A673 (cell line): ENCODE data around the gene FBXO11. TPM values are rescaled to one million over a fixed set of nuclear protein-coding genes. Genes with fewer than 3 reads are reported as not detected.

Experiments
- BruUV-seq: library from RNA; stranded (reverse); fragments of 400-500 nt; replicated peaks from 2 replicates; lab custom pipeline; 2021; lab: Mats Ljungman, UMichigan
- CTCF ChIA-PET: fragments of 300-600 bp; sonication (Branson Sonifier 250); formaldehyde crosslinking; loops from one replicate; lab custom pipeline; 2022; ENCODE audit warnings: antibody characterized with exemption; lab: Charles Lee
- POLR2A ChIA-PET: fragments of 300-600 bp; sonication (Branson Sonifier 250); formaldehyde crosslinking; loops from one replicate; lab custom pipeline; 2022; ENCODE audit warnings: antibody characterized with exemption; ENCODE audit not compliant: low non-redundant PET; lab: Charles Lee
- DNase-seq: peaks from one replicate; pipeline ENCODE4 v3.0.0-alpha.2; 2015; ENCODE audit warnings: low spot score
- H3K27ac ChIP-seq: fragments of 200-600 bp; sonication (generic); 2 replicates; pipeline ENCODE4 v1.5.1; 2016; ENCODE audit warnings: mixed run types, low read depth, mild to moderate bottlenecking, mixed read lengths, antibody characterized with exemption, low read length; ENCODE audit not compliant: poor library complexity, severe bottlenecking
- H3K27me3 ChIP-seq: fragments of 200-600 bp; sonication (generic); replicated peaks from 2 replicates; pipeline ENCODE4 v1.6.1; 2017; ENCODE audit warnings: mixed run types, low read depth, mild to moderate bottlenecking, mixed read lengths, antibody characterized with exemption, low read length; ENCODE audit not compliant: insufficient read depth, poor library complexity
- H3K36me3 ChIP-seq: fragments of 200-600 bp; sonication (generic); 2 replicates; pipeline ENCODE4 v1.6.1; 2016; ENCODE audit warnings: mixed run types, mild to moderate bottlenecking, mixed read lengths, antibody characterized with exemption, low read length; ENCODE audit not compliant: insufficient read depth, poor library complexity, severe bottlenecking
- H3K4me1 ChIP-seq: fragments of 200-600 bp; sonication (generic); 2 replicates; pipeline ENCODE4 v1.6.1; 2017; ENCODE audit warnings: mixed run types, mild to moderate bottlenecking, mixed read lengths, antibody characterized with exemption, low read length; ENCODE audit not compliant: insufficient read depth, poor library complexity, severe bottlenecking
- H3K4me3 ChIP-seq: fragments of 200-600 bp; sonication (generic); 2 replicates; pipeline ENCODE4 v1.5.1; 2016; ENCODE audit warnings: low read depth, mixed run types, mild to moderate bottlenecking, mixed read lengths, low read length; ENCODE audit not compliant: poor library complexity, severe bottlenecking
- H3K9me3 ChIP-seq: fragments of 200-600 bp; sonication (generic); 2 replicates; pipeline ENCODE4 v1.6.1; 2016; ENCODE audit warnings: mixed run types, low read depth, mild to moderate bottlenecking, mixed read lengths, antibody characterized with exemption, low read length; ENCODE audit not compliant: poor library complexity, severe bottlenecking
- CTCF ChIP-seq: fragments of 300-800, 200-600 bp; sonication (generic); conservative IDR thresholded peaks from 2 replicates; pipeline ENCODE4 v1.5.1; 2017; ENCODE audit warnings: low read depth, mild to moderate bottlenecking, antibody characterized with exemption, low read length, moderate library complexity, mixed read lengths
- EZH2 ChIP-seq: fragments of 200-600 bp; sonication (generic); IDR thresholded peaks from 2 replicates; pipeline ENCODE4 v1.6.1; 2017; ENCODE audit warnings: borderline replicate concordance, low read depth, mild to moderate bottlenecking, mixed read lengths, antibody characterized with exemption, low read length; ENCODE audit not compliant: poor library complexity, severe bottlenecking
- intact Hi-C: fragments of 100-400 bp; cut with micrococcal nuclease; formaldehyde crosslinking; loops from one replicate; pipeline ENCODE4 v1.10.0; 2022; ENCODE audit not compliant: unreplicated experiment
- total RNA-seq: library from RNA; stranded (reverse); gene quantifications from 2 replicates; pipeline ENCODE4 v1.2.3, GENCODE V29; 2021

Gene FBXO11
- total RNA-seq, 1 experiment from 2014 or later: 84.0 TPM

GRCh38 chr2:47891369-47892337, 14.6 kb downstream of the FBXO11 start:
- no peaks in the 10 kb centered on the region for H3K9me3 ChIP-seq
- H3K4me3 ChIP-seq: no peak overlapping the region
- no peak for TF ChIP-seq CTCF
- TF ChIP-seq EZH2: no peak
- TSS peak; percentile 1 for BruUV-seq
- DNase-seq: no peak
- peaks cover 20% of the 10 kb centered on the region for H3K4me1 ChIP-seq
- ChIA-PET POLR2A (no interaction called here), CTCF (no interaction called here)
- H3K36me3 ChIP-seq: peaks cover 6% of the 10 kb centered on the region
- H3K27ac ChIP-seq: no peak overlapping the region
- H3K27me3 ChIP-seq: no peaks in the 10 kb centered on the region
- intact Hi-C loops: no loop called here

- ChIA-PET POLR2A (interaction anchor here (0.6 kb wide), 1 partner anchor 222 kb away, joined by 4 read pairs; no protein-coding TSS in a partner anchor), CTCF (no interaction called here)
- H3K27ac ChIP-seq: no peak overlapping the region
- TF ChIP-seq CTCF (no peak), EZH2 (no peak)
- intact Hi-C loops: no loop called here
- peaks cover 16% of the 10 kb centered on the region for H3K4me1 ChIP-seq
- no TSS peak for BruUV-seq
- no peak overlapping the region for H3K4me3 ChIP-seq
- no peak for DNase-seq
- no peaks in the 10 kb centered on the region for H3K9me3 ChIP-seq
- H3K36me3 ChIP-seq: peaks cover 6% of the 10 kb centered on the region
- H3K27me3 ChIP-seq: no peaks in the 10 kb centered on the region
Observed at GRCh38 chr2:47890711-47891368, 15.5 kb downstream of the FBXO11 start.

GRCh38 chr2:47888581-47889280, 17.6 kb downstream of the FBXO11 start:
- ChIA-PET POLR2A (no interaction called here), CTCF (no interaction called here)
- no peak overlapping the region for H3K4me3 ChIP-seq
- TF ChIP-seq EZH2 (no peak), CTCF (no peak)
- no peak for DNase-seq
- intact Hi-C loops: no loop called here
- BruUV-seq: no TSS peak
- H3K27ac ChIP-seq: no peak overlapping the region
- H3K4me1 ChIP-seq: peaks cover 6% of the 10 kb centered on the region
- no peaks in the 10 kb centered on the region for H3K9me3 ChIP-seq
- H3K27me3 ChIP-seq: no peaks in the 10 kb centered on the region
- H3K36me3 ChIP-seq: peaks cover 6% of the 10 kb centered on the region
